Astrocyte of the spinal cord (primary cell): ENCODE data around the gene PDLIM4.

ENCODE experiments used
- DNase-seq: peaks from one replicate; pipeline ENCODE4 v3.0.0; 2011; ENCODE audit warnings: low read depth, low spot score
- H3K4me3 ChIP-seq: 2 replicates; pipeline ENCODE4 v1.5.1; 2011; ENCODE audit warnings: low read depth, mild to moderate bottlenecking, low read length, moderate library complexity
- CTCF ChIP-seq: IDR thresholded peaks from 2 replicates; pipeline ENCODE4 v1.5.1; 2012; ENCODE audit warnings: low read depth, mild to moderate bottlenecking, low read length, inconsistent platforms
- in situ Hi-C: cut with HindIII; loops from 2 replicates; pipeline ENCODE4 v1.10.0; 2017; ENCODE audit warnings: low sequenced_read_pairs

PDLIM4 gene

GRCh38 chr5:132227235-132227484 is 30.3 kb upstream of the PDLIM4 start:
- no peak for TF ChIP-seq CTCF
- peak overlapping the region; percentile 64 for H3K4me3 ChIP-seq
- no peak for DNase-seq
- in situ Hi-C loops = no loop called here

GRCh38 chr5:132227485-132228240 is 29.8 kb upstream of the PDLIM4 start, which contains the start of gene P4HA2:
Gene P4HA2, minus strand, starts transcription at chr5:132227853. Its CDS starts 9,227 bp downstream, at chr5:132218626.
- peak; percentile 67 for DNase-seq
- no peak for TF ChIP-seq CTCF
- in situ Hi-C loops = no loop called here
- H3K4me3 ChIP-seq = peak within 1 kb of the TSS; percentile 64

- H3K4me3 ChIP-seq = peak overlapping the region; percentile 64
- TF ChIP-seq CTCF = peak; percentile 15
- in situ Hi-C loops = no loop called here
- DNase-seq = no peak
Measured at GRCh38 chr5:132228241-132229035, 29.1 kb upstream of the PDLIM4 start.

GRCh38 chr5:132229236-132229635 is 28.3 kb upstream of the PDLIM4 start:
- DNase-seq = no peak
- in situ Hi-C loops = no loop called here
- TF ChIP-seq CTCF = no peak
- no peak overlapping the region for H3K4me3 ChIP-seq

GRCh38 chr5:132230871-132231270 is 26.6 kb upstream of the PDLIM4 start:
- TF ChIP-seq CTCF = no peak
- in situ Hi-C loops = no loop called here
- no peak overlapping the region for H3K4me3 ChIP-seq
- DNase-seq = no peak

GRCh38 chr5:132232465-132232864 is 25.0 kb upstream of the PDLIM4 start:
- no peak overlapping the region for H3K4me3 ChIP-seq
- no peak for TF ChIP-seq CTCF
- no peak for DNase-seq
- in situ Hi-C loops = no loop called here
